SK-N-SH (cell line): Measurements from ENCODE around the gene KIF1A.
"Not testable (repeated sequence)": the region's sequence is repeated elsewhere in the genome, so short reads cannot be mapped to it uniquely, and the experiment has no call there.

Source experiments
- RFX5 ChIP-seq: IDR thresholded peaks from 2 replicates; pipeline ENCODE4 v1.6.1; 2012; ENCODE audit warnings: mild to moderate bottlenecking, improper control_type of control experiment, low read length
- TEAD4 ChIP-seq: IDR thresholded peaks from 2 replicates; pipeline ENCODE4 v1.4.0; 2012; ENCODE audit warnings: mild to moderate bottlenecking, borderline replicate concordance; ENCODE audit not compliant: insufficient read depth

DNA sequence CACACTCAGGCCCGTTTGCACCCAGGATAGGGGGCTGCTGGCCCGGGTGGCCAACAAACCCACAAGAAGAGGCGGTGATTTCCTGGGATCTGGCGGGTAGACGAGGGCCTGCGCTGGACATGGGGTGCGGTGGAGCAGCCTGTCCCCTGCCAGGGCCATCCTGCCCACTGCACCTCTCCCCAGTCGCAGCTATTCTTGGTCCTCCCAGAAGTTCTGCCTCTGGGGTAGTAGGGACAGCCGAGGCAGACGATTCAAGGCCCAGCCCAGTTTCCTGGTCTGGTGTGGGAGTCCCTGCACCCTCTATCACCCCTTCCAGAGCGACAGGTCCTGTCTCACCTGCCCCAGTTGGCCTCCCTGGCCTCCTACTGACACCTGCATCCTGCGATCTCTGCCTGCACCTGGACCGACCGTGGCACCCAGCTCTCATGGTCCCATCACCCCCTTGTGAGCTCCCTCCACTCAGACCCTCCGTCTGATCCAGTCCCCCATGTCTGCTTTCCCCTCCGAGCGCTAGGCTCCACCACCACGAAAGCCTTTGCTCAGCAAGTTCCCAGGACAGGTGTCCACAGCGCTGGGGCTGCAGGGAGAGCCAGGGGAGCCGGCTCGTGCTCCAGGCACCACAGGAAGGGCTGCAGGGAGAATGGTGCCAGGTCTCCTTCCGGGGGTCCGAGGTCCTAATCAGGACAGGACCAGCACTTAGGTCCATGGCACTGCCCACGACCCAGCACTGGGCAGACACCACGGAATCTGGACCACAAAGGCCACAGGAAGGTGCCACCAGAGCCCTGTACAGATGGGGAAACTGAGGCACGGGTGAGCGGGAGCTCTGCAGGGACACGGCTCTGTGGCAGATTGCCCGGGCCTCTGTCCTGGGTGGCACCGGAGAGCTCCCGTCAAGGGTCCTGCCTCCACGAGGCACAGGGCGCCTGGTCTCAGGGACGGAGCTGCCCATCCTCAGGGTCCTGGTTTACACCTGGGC, 127.1 kb downstream of the KIF1A start:
- TF ChIP-seq TEAD4, RFX5: not testable (repeated sequence)
